ENCODE measurements around the gene MGME1.
"Not testable (repeated sequence)": the region's sequence is repeated elsewhere in the genome, so short reads cannot be mapped to it uniquely, and the experiment has no call there.

MGME1 gene

GRCh38 chr20:17941087-17941825, 27.6 kb upstream of the MGME1 start:
- DNase-seq: no peak

GRCh38 chr20:17941826-17942196, 27.0 kb upstream of the MGME1 start:
- no peak for DNase-seq

GRCh38 chr20:17943343-17943742, 25.5 kb upstream of the MGME1 start:
- no peak for DNase-seq

GRCh38 chr20:17944854-17945474, 23.9 kb upstream of the MGME1 start:
- DNase-seq: no peak

GRCh38 chr20:17946040-17946439, 22.8 kb upstream of the MGME1 start:
- no peak for DNase-seq

- DNase-seq: no peak
Observed at GRCh38 chr20:17946572-17947473, 22.0 kb upstream of the MGME1 start.

DNA sequence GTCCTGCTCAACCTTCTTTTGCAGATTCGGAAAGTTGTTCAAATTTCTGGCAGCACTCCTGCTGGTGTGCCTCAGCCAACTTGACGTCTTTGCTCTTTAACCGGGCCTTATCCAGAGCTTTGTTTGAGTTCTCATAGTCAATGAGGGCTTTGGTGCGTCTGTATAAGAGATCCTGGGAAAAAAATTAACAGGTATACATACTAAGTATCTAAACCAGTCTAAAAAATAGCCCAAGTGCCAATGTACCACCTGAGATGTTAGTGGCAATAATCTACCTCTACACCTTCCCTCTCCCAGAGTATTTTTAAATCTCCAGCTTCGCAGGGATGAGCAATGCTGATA, 21.4 kb upstream of the MGME1 start:
- no peak for DNase-seq

DNA sequence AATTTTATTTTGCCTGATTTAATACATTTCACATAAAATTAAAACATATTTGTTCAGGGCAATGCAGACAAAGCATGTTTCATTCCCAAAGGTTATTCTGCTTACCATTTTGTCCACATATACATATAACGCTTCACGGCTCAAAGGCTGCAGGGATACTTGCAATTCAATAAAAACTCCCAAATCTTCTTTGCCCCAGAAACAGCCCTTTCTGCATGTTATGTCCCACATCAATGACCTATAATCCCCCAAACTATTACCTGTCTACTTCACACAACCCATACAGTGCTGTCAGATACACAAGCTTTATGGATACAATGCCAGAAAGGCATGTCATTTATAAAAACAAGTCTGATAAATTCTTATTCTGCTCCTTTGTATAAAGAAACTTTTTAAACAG, 20.4 kb upstream of the MGME1 start:
- DNase-seq: no peak

DNA sequence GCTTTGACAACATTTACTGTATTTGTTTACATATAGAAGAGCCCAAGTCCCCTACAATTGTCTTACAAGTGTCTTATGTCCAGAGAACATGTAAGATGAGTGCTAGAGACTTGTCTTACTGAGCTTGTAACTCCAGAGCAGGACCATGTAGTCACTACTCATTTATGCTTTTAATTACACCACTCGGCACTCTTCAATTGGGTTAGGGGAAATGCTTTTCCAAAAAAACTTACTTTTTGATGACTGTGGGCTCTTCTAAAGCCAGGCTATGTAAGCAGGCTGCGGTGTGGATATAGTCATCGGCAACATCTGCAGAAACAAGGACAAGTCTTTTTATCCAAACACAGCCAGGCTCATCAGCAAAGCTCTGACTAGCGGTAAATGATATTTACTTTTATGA, 18.9 kb upstream of the MGME1 start:
- DNase-seq: no peak

DNA sequence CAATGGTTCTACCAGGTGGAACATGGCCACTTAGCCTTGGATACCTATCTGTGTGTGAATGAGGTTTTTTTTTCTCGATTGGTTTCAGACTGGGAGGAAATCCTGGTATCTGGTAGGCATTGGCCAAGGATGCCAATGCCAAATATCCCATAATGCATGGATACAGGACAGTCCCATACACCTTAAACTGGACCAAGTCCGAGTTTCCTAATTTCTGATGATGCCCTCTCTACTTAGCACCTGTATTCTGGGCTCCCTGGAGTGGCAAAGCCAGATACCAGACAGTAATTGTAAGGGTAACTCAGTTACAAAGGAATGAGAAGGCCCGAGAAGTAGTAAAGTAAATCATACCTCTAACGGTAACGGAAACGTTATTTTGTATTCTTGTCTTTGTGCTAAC, 18.1 kb upstream of the MGME1 start:
- no peak for DNase-seq

GRCh38 chr20:17951323-17951722, 17.5 kb upstream of the MGME1 start:
- DNase-seq: no peak

- no peak for DNase-seq
Observed at GRCh38 chr20:17952692-17953684, 15.8 kb upstream of the MGME1 start.

DNA sequence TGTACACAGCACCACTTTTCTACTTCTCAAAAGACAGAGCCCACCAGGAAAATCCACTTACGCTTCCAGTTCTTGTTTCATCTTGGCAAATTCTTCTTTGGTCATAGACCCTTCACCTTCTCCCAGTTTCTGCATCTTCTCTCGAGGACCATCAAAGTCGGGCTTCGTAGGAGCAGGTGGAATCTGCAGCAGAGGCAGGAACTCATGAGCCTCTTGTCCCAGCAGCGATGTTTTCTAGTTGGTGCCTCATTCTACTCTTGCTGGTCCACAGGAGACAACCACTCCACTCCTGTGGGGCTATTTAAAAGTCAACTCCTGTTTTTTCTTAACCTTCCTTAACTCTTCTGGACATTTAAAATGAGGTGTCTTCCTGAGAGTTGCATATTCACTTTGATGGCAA, 14.9 kb upstream of the MGME1 start:
- DNase-seq: no peak

DNA sequence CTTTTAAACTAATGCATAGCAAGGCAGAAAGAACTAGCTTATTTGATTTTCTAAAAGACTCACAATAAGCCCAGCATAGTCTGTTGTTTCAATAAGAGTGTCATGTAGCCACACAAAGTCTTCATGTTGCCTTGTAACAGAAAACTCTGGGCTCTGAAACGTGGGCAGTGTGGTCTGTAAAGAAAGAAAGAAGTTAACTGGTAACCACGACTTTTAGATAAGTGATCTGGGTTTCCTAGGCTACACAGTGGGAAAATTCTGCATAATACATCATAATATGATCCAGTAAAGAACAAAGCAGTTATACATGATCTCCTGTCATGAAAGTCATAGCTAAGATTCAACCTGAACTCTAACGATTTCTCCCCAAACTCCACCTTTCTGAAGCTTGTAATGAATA, 13.5 kb upstream of the MGME1 start:
- DNase-seq: no peak

DNA sequence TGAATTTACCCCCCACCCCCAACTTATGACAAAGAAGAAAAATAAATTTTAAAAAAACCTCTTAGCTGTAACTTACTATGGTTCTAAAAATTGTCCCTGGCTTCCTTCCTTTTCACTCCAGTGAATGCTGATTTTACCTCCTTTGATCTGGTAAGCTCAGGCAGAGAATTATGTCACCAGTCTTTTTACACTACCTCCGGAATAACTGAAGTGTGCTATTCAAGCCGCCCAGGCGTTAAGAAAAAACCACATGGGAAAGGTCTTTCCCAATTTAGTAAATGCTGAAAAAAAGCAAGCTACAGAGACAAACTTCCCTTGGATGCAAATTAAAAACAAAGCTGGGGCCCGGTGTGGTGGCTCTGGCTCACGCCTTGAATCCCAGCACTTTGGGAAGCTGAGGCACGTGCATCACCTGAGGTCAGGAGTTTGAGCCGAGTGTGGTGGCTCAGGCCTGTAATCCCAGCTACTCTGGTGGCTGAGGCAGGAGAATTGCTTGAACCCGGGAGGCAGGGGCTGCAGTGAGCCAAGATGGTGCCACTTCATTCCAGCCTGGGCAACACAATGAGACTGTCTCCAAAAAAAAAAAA, 12.6 kb upstream of the MGME1 start:
- no peak for DNase-seq

- DNase-seq: no peak
Observed at GRCh38 chr20:17957505-17958363, 11.1 kb upstream of the MGME1 start.

- no peak for DNase-seq
Observed at GRCh38 chr20:17958373-17959256, 10.2 kb upstream of the MGME1 start.

- DNase-seq: no peak
Observed at GRCh38 chr20:17959257-17959627, 9.6 kb upstream of the MGME1 start.

DNA sequence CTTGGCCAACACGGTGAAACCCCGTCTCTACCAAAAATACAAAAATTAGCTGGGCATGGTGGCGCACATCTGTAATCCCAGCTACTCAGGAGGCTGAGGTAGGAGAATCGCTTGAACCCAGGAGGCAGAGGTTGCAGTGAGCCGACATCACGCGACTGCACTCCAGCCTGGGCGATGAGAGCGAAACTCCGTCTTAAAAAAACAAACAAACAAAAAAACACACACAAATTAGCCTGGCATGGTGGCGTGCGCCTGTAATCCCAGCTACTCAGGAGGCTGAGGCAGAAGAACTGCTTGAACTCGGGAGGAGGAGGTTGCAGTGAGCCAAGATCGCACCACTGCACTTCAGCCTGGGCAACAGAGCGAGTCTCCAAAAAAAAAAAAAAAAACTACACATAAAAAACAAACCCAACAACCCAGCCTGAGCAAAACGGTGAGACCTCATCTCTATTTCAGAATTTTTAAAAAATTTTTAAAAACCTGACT, 8.4 kb upstream of the MGME1 start:
- DNase-seq: not testable (repeated sequence)

DNA sequence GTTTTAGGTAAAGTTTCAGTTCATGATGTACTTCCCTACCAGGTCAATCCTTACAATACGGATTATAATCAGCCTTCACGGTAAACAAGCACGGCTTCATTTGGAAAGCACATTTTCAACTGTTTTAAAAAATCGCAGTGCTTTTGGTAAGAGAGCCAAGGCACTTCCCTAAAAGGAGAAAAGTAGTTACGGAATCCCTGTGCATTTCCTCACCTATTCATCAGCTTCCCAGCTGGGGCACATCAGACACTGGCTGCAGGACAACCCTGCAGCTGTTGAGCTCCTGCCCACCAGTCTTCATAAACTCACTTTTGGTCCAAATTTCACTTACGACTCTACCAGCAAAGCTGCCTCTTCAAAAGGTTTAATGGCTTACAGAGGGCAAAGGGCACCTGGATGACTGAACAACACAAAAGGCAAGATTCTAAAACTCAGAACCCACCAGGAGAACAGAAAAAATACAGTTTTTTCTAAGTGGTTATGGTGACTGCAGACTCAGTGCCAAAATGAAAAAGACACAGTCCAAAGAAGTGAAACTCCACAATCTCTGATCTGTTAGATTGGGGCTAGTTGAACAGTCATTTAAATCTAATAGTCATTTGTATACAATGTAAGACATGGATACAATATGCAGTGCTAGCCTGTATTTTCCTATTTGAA, 7.8 kb upstream of the MGME1 start:
- no peak for DNase-seq

Data from islet precursor cell (in vitro differentiated cells).